Lower lobe of right lung (tissue), 2 donors: ENCODE results near the gene SPN. TPM values are rescaled to one million over a fixed set of nuclear protein-coding genes. Genes with fewer than 3 reads are reported as not detected.

Experiments
- ATAC-seq, 2 donors: fragments of 200-7000 bp; cut with Tn5 transposase; one replicate each; pipeline ENCODE4 v1.9.1; 2020 to 2022; ENCODE audit warnings: mild to moderate bottlenecking in 2 of 2, moderate library complexity in 2 of 2
- DNase-seq: peaks from one replicate; pipeline ENCODE4 v3.0.0-alpha.2; 2020
- H3K27ac ChIP-seq: fragments of 200-600 bp; one replicate; pipeline ENCODE4 v1.8.0; 2022
- H3K27me3 ChIP-seq: fragments of 200-600 bp; one replicate; pipeline ENCODE4 v1.8.0; 2022; ENCODE audit warnings: low read depth
- H3K36me3 ChIP-seq: fragments of 200-600 bp; one replicate; pipeline ENCODE4 v1.8.0; 2022; ENCODE audit warnings: mild to moderate bottlenecking
- H3K4me1 ChIP-seq: fragments of 200-600 bp; one replicate; pipeline ENCODE4 v1.8.0; 2022
- H3K4me3 ChIP-seq: fragments of 200-600 bp; one replicate; pipeline ENCODE4 v1.8.0; 2022; ENCODE audit warnings: mild to moderate bottlenecking
- H3K9me3 ChIP-seq: fragments of 200-600 bp; one replicate; pipeline ENCODE4 v1.8.0; 2022
- intact Hi-C: fragments of 100-400 bp; cut with DNase I; formaldehyde crosslinking; loops from one replicate; pipeline ENCODE4 v1.11.0; 2022
- total RNA-seq: library from RNA; stranded (reverse); fragmentation: NEBNext Ultra II Directional; extraction: Animal tissue kit (Norgen Biotek cat#: 25700); gene quantifications from one replicate; pipeline ENCODE4 v1.2.1, GENCODE V29; 2021
- TF ChIP-seq, protein P1 (sequence below): fragments of 200-600 bp; IDR thresholded peaks from one replicate; pipeline ENCODE4 v1.8.0; 2022; ENCODE audit warnings: antibody characterized with exemption, mild to moderate bottlenecking
- donor health status: DM: no; HTN: yes; CAD: no; lungs with severe emphysema.

The SPN gene
- total RNA-seq, 1 donor from 2014 or later = 109 TPM

DNA sequence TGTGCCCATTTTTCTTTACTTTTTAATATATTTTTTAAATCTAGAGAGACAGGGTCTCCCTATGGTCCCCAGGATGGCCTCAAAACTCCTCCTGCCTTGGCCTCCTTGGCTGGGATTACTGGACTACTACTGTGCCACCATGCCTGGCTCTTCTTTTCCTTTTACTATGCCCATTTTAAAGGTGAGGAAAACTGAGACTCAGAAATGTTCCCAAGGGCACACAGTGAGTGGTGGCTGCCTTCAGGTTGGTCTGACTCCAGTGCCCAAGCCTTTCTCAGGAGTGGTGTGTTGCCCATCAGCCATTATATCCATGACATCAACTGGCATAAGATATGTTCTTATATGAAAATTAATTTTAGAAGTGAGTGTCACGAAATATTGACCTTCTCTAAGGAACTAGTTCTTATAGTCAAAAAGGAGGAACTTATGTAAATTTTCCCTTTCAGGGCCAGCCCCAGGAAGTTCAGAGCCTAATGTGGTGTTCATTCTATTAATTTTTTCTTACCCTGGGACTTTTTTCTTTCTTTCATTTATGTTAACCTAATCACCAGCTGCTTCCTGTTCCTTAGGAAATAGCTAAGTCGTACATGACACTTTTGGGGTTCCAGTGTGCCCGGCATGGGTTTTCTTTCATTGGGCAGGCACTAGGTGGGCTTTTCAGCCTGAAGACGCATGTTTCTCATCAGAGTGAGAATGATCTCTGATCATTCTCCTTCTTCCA lies 17.9 kb upstream of the SPN start:
- no peak for ATAC-seq
- Histone ChIP-seq H3K4me1 (peaks cover 7% of the 10 kb centered on the region), H3K36me3 (no peaks in the 10 kb centered on the region), H3K27ac (peak overlapping the region; percentile 66), H3K9me3 (no peaks in the 10 kb centered on the region), H3K4me3 (no peak overlapping the region), H3K27me3 (no peaks in the 10 kb centered on the region)
- DNase-seq = no peak
- intact Hi-C loops = no loop called here
- TF ChIP-seq, protein P1, sequence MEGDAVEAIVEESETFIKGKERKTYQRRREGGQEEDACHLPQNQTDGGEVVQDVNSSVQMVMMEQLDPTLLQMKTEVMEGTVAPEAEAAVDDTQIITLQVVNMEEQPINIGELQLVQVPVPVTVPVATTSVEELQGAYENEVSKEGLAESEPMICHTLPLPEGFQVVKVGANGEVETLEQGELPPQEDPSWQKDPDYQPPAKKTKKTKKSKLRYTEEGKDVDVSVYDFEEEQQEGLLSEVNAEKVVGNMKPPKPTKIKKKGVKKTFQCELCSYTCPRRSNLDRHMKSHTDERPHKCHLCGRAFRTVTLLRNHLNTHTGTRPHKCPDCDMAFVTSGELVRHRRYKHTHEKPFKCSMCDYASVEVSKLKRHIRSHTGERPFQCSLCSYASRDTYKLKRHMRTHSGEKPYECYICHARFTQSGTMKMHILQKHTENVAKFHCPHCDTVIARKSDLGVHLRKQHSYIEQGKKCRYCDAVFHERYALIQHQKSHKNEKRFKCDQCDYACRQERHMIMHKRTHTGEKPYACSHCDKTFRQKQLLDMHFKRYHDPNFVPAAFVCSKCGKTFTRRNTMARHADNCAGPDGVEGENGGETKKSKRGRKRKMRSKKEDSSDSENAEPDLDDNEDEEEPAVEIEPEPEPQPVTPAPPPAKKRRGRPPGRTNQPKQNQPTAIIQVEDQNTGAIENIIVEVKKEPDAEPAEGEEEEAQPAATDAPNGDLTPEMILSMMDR = no peak

DNA sequence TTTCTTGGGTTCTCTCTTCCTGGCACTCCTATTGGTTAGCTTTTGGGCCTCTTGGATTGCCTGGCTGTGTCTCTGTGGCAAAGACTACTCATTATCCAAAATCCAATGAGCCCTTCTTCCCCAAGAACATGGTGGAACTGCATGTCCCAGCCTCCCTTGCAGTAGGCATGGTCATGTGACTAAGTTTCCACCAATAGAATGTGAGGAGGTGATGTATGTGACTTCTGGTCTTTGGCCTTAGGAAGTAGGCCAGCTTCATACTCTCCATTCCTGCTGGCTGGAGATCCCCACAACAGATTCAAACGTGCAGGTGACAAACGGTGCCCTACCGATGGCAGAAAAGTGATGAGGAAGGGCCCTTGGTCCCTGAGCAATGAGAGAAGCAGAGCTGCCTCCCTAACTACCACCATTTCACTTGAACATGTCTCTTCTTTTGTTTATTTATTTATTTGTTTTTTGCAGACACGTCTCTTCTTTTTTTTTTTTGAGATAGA lies 17.3 kb upstream of the SPN start:
- TF ChIP-seq, protein P1 = no peak
- Histone ChIP-seq H3K27me3 (no peaks in the 10 kb centered on the region), H3K27ac (no peak overlapping the region), H3K9me3 (no peaks in the 10 kb centered on the region), H3K4me1 (peaks cover 8% of the 10 kb centered on the region), H3K4me3 (no peak overlapping the region), H3K36me3 (no peaks in the 10 kb centered on the region)
- no peak for DNase-seq
- intact Hi-C loops = no loop called here
- ATAC-seq = peak; percentile 49 to 67

DNA sequence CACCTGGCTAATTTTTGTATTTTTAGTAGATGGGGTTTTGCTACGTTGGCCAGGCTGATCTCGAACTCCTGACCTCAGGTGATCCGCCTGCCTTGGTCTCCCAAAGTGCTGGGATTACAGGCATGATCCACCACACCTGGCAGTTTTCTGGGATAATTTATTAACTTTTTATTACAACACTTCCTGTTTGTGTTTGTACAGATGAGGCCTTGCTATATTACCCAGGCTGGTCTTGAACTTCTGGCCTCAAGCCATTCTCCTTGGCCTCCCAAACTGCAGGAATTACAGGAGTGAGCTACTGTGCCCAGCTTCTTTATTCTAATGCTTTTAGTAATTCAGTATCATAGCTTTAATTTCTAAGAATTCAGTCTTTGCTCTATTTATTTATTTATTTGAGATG lies 16.1 kb upstream of the SPN start:
- H3K4me1 ChIP-seq = peaks cover 8% of the 10 kb centered on the region
- no peak overlapping the region for H3K27ac ChIP-seq
- TF ChIP-seq, protein P1 = no peak
- H3K4me3 ChIP-seq = no peak overlapping the region
- H3K9me3 ChIP-seq = no peaks in the 10 kb centered on the region
- ATAC-seq (no peak), DNase-seq (no peak)
- intact Hi-C loops = no loop called here
- no peaks in the 10 kb centered on the region for H3K27me3 ChIP-seq
- no peaks in the 10 kb centered on the region for H3K36me3 ChIP-seq

DNA sequence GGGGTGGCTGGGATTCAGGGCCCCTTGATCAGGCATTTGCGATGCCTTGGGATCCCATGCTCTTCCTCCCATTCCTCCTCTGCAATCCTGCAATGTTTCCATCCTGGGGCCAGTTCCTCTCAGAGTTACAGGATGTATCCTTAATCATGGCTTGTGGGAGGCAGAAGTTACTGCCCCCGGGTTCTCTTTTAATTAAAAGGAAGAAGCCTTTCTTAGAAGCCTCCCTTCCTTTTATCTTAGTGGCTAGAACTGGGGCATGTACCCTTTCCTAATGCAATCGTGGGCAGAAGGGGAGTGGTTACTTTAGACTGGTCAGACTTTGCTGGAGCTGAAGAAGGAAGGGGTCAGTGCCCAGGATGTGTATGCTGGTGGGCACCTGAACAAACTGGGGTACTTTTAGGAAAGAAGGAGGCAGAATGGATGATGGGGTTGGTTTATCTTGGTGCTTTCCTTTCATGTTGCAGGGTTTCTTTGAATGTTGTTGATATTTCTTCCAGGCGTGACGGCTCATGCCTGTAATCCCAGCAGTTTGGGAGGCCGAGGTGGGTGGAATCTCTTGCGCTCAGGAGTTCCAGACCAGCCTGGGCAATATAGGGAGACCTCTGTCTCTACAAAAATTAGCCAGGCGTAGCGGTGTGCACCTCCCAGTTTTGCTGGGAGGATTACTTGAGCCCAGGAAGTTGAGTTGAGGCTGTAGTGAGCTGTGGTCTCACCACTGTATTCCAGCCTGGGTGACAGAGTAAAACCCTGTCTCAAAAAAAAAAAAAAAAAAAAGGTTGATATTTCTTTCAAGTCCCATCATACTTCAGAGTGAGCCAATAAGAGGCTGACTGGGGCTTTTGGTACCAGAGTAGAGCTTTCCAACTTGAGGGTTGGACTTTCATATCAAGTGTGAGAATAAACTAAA lies 13.2 kb upstream of the SPN start:
- TF ChIP-seq, protein P1 = no peak
- H3K9me3 ChIP-seq = no peaks in the 10 kb centered on the region
- DNase-seq (no peak), ATAC-seq (peak; percentile 77 to 80)
- no peaks in the 10 kb centered on the region for H3K27me3 ChIP-seq
- no peaks in the 10 kb centered on the region for H3K36me3 ChIP-seq
- no peak overlapping the region for H3K27ac ChIP-seq
- no peak overlapping the region for H3K4me3 ChIP-seq
- peaks cover 5% of the 10 kb centered on the region for H3K4me1 ChIP-seq
- intact Hi-C loops = no loop called here

DNA sequence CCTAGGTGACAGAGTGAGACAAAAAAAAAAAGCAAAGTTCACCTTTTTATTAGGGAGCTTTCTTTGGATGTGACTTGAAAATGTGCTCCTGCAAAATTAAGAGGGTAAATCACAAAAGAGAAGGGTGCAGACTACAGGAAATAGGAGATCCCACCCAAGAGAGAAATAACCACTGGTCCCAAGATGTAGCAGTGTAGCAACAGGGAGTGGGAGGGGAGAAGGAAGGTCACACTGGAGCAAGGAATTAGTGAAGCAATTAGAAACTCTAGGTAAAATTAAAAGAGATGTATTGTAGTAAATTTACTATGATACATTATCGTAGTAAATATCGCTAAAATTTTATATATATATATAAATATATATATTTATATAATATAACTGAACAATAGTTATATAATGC lies 12.3 kb upstream of the SPN start:
- ATAC-seq = no peak
- H3K27ac ChIP-seq = no peak overlapping the region
- H3K27me3 ChIP-seq = no peaks in the 10 kb centered on the region
- TF ChIP-seq, protein P1 = no peak
- H3K9me3 ChIP-seq = no peaks in the 10 kb centered on the region
- intact Hi-C loops = no loop called here
- DNase-seq = no peak
- H3K4me3 ChIP-seq = no peak overlapping the region
- H3K36me3 ChIP-seq = no peaks in the 10 kb centered on the region
- peaks cover 5% of the 10 kb centered on the region for H3K4me1 ChIP-seq
